H1 (cell line): Measurements from ENCODE around the gene GMPPA. TPM values are rescaled to one million over a fixed set of nuclear protein-coding genes. Genes with fewer than 3 reads are reported as not detected.

Experiments
- ASH2L ChIP-seq: fragments of 200-600, 300-600 bp; sonication (generic); IDR thresholded peaks from one replicate; pipeline ENCODE4 v1.7.1; 2017; ENCODE audit warnings: low read length
- CBX8 ChIP-seq: fragments of 300-800, 300-1000 bp; sonication (generic); IDR thresholded peaks from 2 replicates; pipeline ENCODE4 v1.7.1; 2016; ENCODE audit warnings: low read depth, low read length, borderline replicate concordance
- POU5F1 ChIP-seq: IDR thresholded peaks from 2 replicates; pipeline ENCODE4 v1.6.1; 2011; ENCODE audit warnings: low read depth, mild to moderate bottlenecking, low read length, moderate library complexity
- polyA plus RNA-seq, 7 experiments: library from polyadenylated mRNA; depleted of rRNA in 3 of 7; stranded (reverse) in 5 of 7; unstranded in 2 of 7; fragments of >200 nt in 5 of 7; fragments of 200-250 nt in 2 of 7; gene quantifications; 1 replicate in 5 of 7; 2 replicates in 1 of 7; 4 replicates in 1 of 7; pipeline versions ENCODE4 v1.2.1 to v1.2.3, GENCODE V29; 2011 to 2013; ENCODE audit warnings: missing spikeins in 2 of 7, mixed read lengths in 2 of 7
- total RNA-seq: library from RNA; stranded (reverse); fragmentation: NEBNext Ultra II Directional; extraction: Animal tissue kit (Norgen Biotek cat#: 25700); gene quantifications from 2 replicates; pipeline ENCODE4 v1.2.1, GENCODE V29; 2021
- TF ChIP-seq, protein P1 (sequence below): fragments of 300-600 bp; sonication (generic); IDR thresholded peaks from 2 replicates; pipeline ENCODE4 v1.7.1; 2012; ENCODE audit warnings: low read length, moderate library complexity, mild to moderate bottlenecking, inconsistent platforms; ENCODE audit not compliant: insufficient replicate concordance

GMPPA gene
- total and polyA plus RNA-seq, 2 of the 8 experiments (the other 6 are each of a cell fraction or from before 2014, with no cell fraction given): 34.3 to 98.8 TPM

DNA sequence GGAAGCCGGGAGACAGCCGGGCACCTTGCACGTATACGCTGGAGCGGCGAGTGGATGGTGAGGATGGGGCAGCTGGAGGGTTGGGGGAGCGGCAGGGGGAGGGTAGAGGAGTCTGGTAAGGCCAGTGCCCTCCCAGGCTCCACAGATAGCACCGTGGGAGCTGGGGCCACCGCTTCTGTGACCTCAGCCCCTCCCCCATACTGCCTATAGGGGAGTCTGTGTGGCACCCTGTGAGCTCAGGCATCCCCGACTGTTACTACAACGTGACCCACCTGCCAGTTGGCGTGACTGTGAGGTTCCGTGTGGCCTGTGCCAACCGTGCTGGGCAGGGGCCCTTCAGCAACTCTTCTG is 9.9 kb upstream of the GMPPA start (continued):
- no peak for TF ChIP-seq ASH2L
- TF ChIP-seq CBX8: no peak
- TF ChIP-seq POU5F1: no peak
- TF ChIP-seq, protein P1, sequence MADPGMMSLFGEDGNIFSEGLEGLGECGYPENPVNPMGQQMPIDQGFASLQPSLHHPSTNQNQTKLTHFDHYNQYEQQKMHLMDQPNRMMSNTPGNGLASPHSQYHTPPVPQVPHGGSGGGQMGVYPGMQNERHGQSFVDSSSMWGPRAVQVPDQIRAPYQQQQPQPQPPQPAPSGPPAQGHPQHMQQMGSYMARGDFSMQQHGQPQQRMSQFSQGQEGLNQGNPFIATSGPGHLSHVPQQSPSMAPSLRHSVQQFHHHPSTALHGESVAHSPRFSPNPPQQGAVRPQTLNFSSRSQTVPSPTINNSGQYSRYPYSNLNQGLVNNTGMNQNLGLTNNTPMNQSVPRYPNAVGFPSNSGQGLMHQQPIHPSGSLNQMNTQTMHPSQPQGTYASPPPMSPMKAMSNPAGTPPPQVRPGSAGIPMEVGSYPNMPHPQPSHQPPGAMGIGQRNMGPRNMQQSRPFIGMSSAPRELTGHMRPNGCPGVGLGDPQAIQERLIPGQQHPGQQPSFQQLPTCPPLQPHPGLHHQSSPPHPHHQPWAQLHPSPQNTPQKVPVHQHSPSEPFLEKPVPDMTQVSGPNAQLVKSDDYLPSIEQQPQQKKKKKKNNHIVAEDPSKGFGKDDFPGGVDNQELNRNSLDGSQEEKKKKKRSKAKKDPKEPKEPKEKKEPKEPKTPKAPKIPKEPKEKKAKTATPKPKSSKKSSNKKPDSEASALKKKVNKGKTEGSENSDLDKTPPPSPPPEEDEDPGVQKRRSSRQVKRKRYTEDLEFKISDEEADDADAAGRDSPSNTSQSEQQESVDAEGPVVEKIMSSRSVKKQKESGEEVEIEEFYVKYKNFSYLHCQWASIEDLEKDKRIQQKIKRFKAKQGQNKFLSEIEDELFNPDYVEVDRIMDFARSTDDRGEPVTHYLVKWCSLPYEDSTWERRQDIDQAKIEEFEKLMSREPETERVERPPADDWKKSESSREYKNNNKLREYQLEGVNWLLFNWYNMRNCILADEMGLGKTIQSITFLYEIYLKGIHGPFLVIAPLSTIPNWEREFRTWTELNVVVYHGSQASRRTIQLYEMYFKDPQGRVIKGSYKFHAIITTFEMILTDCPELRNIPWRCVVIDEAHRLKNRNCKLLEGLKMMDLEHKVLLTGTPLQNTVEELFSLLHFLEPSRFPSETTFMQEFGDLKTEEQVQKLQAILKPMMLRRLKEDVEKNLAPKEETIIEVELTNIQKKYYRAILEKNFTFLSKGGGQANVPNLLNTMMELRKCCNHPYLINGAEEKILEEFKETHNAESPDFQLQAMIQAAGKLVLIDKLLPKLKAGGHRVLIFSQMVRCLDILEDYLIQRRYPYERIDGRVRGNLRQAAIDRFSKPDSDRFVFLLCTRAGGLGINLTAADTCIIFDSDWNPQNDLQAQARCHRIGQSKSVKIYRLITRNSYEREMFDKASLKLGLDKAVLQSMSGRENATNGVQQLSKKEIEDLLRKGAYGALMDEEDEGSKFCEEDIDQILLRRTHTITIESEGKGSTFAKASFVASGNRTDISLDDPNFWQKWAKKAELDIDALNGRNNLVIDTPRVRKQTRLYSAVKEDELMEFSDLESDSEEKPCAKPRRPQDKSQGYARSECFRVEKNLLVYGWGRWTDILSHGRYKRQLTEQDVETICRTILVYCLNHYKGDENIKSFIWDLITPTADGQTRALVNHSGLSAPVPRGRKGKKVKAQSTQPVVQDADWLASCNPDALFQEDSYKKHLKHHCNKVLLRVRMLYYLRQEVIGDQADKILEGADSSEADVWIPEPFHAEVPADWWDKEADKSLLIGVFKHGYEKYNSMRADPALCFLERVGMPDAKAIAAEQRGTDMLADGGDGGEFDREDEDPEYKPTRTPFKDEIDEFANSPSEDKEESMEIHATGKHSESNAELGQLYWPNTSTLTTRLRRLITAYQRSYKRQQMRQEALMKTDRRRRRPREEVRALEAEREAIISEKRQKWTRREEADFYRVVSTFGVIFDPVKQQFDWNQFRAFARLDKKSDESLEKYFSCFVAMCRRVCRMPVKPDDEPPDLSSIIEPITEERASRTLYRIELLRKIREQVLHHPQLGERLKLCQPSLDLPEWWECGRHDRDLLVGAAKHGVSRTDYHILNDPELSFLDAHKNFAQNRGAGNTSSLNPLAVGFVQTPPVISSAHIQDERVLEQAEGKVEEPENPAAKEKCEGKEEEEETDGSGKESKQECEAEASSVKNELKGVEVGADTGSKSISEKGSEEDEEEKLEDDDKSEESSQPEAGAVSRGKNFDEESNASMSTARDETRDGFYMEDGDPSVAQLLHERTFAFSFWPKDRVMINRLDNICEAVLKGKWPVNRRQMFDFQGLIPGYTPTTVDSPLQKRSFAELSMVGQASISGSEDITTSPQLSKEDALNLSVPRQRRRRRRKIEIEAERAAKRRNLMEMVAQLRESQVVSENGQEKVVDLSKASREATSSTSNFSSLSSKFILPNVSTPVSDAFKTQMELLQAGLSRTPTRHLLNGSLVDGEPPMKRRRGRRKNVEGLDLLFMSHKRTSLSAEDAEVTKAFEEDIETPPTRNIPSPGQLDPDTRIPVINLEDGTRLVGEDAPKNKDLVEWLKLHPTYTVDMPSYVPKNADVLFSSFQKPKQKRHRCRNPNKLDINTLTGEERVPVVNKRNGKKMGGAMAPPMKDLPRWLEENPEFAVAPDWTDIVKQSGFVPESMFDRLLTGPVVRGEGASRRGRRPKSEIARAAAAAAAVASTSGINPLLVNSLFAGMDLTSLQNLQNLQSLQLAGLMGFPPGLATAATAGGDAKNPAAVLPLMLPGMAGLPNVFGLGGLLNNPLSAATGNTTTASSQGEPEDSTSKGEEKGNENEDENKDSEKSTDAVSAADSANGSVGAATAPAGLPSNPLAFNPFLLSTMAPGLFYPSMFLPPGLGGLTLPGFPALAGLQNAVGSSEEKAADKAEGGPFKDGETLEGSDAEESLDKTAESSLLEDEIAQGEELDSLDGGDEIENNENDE: no peak
